HepG2 (cell line): ENCODE results near the gene GJA9. TPM values are rescaled to one million over a fixed set of nuclear protein-coding genes. Genes with fewer than 3 reads are reported as not detected.

Experiments used
- AGO1 ChIP-seq: fragments of 200-400 bp; formaldehyde crosslinking; IDR thresholded peaks from 2 replicates; pipeline ENCODE4 v1.6.1; 2017; ENCODE audit warnings: mild to moderate bottlenecking, low read depth, low read length, moderate library complexity; ENCODE audit not compliant: poor library complexity, severe bottlenecking
- ARHGAP35 ChIP-seq: sonication (generic); formaldehyde crosslinking; IDR thresholded peaks from 2 replicates; pipeline ENCODE4 v1.9.0; 2022; ENCODE audit warnings: mild to moderate bottlenecking, inconsistent platforms, moderate library complexity, missing genetic modification reagents, borderline replicate concordance
- CBX1 ChIP-seq: IDR thresholded peaks from one replicate; pipeline ENCODE4 v1.6.1; 2016; ENCODE audit warnings: antibody characterized with exemption, low read depth
- CTCF ChIP-seq: sonication (generic); formaldehyde crosslinking; IDR thresholded peaks from 2 replicates; pipeline ENCODE4 v1.5.0; 2020; ENCODE audit warnings: mild to moderate bottlenecking, missing genetic modification reagents, moderate library complexity
- MED13 ChIP-seq: sonication (generic); formaldehyde crosslinking; IDR thresholded peaks from 2 replicates; pipeline ENCODE4 v1.5.0; 2020; ENCODE audit warnings: missing genetic modification reagents
- MLX ChIP-seq: IDR thresholded peaks from 2 replicates; pipeline ENCODE4 v1.6.1; 2016
- NFE2 ChIP-seq: sonication (generic); formaldehyde crosslinking; IDR thresholded peaks from 2 replicates; pipeline ENCODE4 v1.4.0; 2020; ENCODE audit warnings: missing genetic modification reagents
- PHF21A ChIP-seq: sonication (generic); formaldehyde crosslinking; IDR thresholded peaks from 2 replicates; pipeline ENCODE4 v1.5.0; 2020; ENCODE audit warnings: mild to moderate bottlenecking, missing genetic modification reagents
- REXO4 ChIP-seq: sonication (generic); formaldehyde crosslinking; IDR thresholded peaks from 2 replicates; pipeline ENCODE4 v1.8.0; 2022; ENCODE audit warnings: missing genetic modification reagents, mild to moderate bottlenecking, borderline replicate concordance
- SRSF4 ChIP-seq: fragments of 200-400 bp; formaldehyde crosslinking; IDR thresholded peaks from one replicate; pipeline ENCODE4 v1.6.1; 2018; ENCODE audit warnings: mild to moderate bottlenecking, low read depth, low read length, moderate library complexity; ENCODE audit not compliant: poor library complexity, severe bottlenecking
- SRY ChIP-seq: sonication (generic); formaldehyde crosslinking; IDR thresholded peaks from 2 replicates; pipeline ENCODE4 v1.8.0; 2022; ENCODE audit warnings: mild to moderate bottlenecking, missing genetic modification reagents
- ZBTB25 ChIP-seq: IDR thresholded peaks from 2 replicates; pipeline ENCODE4 v1.6.1; 2018; ENCODE audit warnings: missing genetic modification reagents
- ZBTB49 ChIP-seq: sonication (generic); formaldehyde crosslinking; IDR thresholded peaks from 2 replicates; pipeline ENCODE4 v1.4.0; 2020; ENCODE audit warnings: missing genetic modification reagents, borderline replicate concordance
- ZNF160 ChIP-seq: sonication (generic); formaldehyde crosslinking; IDR thresholded peaks from 2 replicates; pipeline ENCODE4 v1.8.0; 2022; ENCODE audit warnings: mild to moderate bottlenecking, inconsistent platforms, missing genetic modification reagents
- ZNF503 ChIP-seq: sonication (generic); formaldehyde crosslinking; IDR thresholded peaks from 2 replicates; pipeline ENCODE4 v1.4.0; 2020; ENCODE audit warnings: missing genetic modification reagents
- polyA plus RNA-seq, 8 experiments: library from polyadenylated mRNA; depleted of rRNA in 3 of 8; stranded (reverse) in 7 of 8; unstranded in 1 of 8; fragments of >200 nt; fragmentation: Illumina TruSeq in 4 of 8; extraction: Trizol in 4 of 8; gene quantifications; 2 replicates each; pipeline versions ENCODE4 v1.2.1 to v1.2.3, GENCODE V29; 2011 to 2016; ENCODE audit warnings: low read depth in 4 of 8, missing spikeins in 1 of 8, mixed read lengths in 1 of 8; ENCODE audit not compliant: insufficient read depth in 1 of 8
- total RNA-seq, 5 experiments: library from RNA; depleted of rRNA; stranded (reverse); fragments of >200 nt; fragmentation: Illumina TruSeq; extraction: Trizol; gene quantifications; 2 replicates each; pipeline ENCODE4 v1.2.3, GENCODE V29; 2016; ENCODE audit warnings: low read depth in 1 of 5
- TF ChIP-seq, protein P1 (sequence below): sonication (generic); formaldehyde crosslinking; IDR thresholded peaks from 2 replicates; pipeline ENCODE4 v1.4.0; 2020; ENCODE audit warnings: mild to moderate bottlenecking, low read depth, missing genetic modification reagents
- TF ChIP-seq, protein P2 (sequence below): IDR thresholded peaks from 2 replicates; pipeline ENCODE4 v1.6.1; 2016; ENCODE audit warnings: low read depth, control low read depth

The GJA9 gene
- total and polyA plus RNA-seq, 2 of the 13 experiments (the other 11 are each of a cell fraction or from before 2014, with no cell fraction given) = 0.08 to 0.13 TPM

DNA sequence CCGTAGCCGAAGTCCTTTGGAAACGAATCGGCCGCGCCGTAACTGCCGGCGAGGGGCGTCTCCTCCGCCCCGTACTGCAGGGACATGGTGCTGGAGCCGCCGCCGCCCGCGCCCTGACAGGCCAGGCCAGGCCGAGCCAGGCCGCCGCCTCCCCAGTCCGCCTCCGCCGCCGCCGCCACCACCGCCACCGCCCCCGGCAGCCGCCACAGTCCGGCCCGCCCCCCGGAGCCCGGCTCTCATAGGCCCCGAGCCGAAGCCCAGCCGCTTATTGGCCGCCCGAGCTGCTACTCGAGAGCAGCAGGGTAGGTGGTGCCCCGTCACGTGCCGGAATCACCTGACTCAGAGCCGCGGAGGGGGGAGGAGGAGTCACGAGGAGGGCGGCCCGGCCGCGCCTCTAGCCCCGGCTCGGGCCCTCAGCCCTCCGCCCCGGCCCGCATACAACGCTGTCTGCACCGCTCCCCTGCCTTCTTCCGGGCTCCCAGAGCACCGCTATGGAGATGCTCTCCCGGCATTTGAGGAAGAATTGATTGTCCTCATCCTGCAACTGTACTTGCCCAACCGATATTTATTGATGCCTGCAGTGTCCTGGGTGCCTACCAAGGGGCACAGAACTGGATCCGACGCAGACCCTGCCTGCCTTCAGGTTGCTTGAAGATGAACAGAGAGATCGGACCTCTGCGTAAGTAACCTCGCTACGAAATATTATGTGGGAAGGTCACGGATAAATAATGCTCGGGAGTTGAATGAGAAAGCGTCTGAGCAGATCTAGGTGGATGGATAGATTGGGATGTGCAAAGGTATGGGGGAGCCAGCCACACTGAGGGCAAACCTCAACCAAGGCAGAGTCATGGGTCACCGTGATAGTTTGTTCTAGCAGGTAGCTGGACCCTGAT, 21.6 kb downstream of the GJA9 start, which contains the start of gene RRAGC (continued):
- TF ChIP-seq ZBTB25 (CRISPR knock-in tag) (peak; percentile 54; the same call in 1 of the 2 replicates), ARHGAP35 (no peak), MLX (peak; percentile 61; the same call in 1 of the 2 replicates), SRSF4 (no peak), MED13 (no peak), NFE2 (CRISPR knock-in tag) (no peak), AGO1 (no peak), SRY (CRISPR knock-in tag) (peak; percentile 62; the same call in 1 of the 2 replicates), ZNF503 (no peak), REXO4 (CRISPR knock-in tag) (no peak), CTCF (CRISPR knock-in tag) (no peak), ZBTB49 (CRISPR knock-in tag) (no peak), CBX1 (peak; percentile 83), PHF21A (CRISPR knock-in tag) (peak; percentile 10; the same call in 1 of the 2 replicates), ZNF160 (CRISPR knock-in tag) (no peak)
- TF ChIP-seq, protein P1, sequence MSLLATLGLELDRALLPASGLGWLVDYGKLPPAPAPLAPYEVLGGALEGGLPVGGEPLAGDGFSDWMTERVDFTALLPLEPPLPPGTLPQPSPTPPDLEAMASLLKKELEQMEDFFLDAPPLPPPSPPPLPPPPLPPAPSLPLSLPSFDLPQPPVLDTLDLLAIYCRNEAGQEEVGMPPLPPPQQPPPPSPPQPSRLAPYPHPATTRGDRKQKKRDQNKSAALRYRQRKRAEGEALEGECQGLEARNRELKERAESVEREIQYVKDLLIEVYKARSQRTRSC (CRISPR knock-in tag) = no peak
- TF ChIP-seq, protein P2, sequence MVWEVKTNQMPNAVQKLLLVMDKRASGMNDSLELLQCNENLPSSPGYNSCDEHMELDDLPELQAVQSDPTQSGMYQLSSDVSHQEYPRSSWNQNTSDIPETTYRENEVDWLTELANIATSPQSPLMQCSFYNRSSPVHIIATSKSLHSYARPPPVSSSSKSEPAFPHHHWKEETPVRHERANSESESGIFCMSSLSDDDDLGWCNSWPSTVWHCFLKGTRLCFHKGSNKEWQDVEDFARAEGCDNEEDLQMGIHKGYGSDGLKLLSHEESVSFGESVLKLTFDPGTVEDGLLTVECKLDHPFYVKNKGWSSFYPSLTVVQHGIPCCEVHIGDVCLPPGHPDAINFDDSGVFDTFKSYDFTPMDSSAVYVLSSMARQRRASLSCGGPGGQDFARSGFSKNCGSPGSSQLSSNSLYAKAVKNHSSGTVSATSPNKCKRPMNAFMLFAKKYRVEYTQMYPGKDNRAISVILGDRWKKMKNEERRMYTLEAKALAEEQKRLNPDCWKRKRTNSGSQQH (CRISPR knock-in tag) = no peak
